HepG2 (cell line): ENCODE measurements around the gene GLCE. TPM values are rescaled to one million over a fixed set of nuclear protein-coding genes. Genes with fewer than 3 reads are reported as not detected.

Experiments used
- CREB3 ChIP-seq: sonication (generic); formaldehyde crosslinking; IDR thresholded peaks from 2 replicates; pipeline ENCODE4 v1.5.0; 2020; ENCODE audit warnings: missing genetic modification reagents
- EHMT2 ChIP-seq: fragments of 200-600 bp; sonication (generic); IDR thresholded peaks from 2 replicates; pipeline ENCODE4 v1.7.0; 2017; ENCODE audit warnings: antibody characterized with exemption, low read depth, low read length, borderline replicate concordance
- ETV5 ChIP-seq: IDR thresholded peaks from 2 replicates; pipeline ENCODE4 v1.6.1; 2018; ENCODE audit warnings: missing biosample characterization, missing genetic modification reagents, inconsistent platforms, borderline replicate concordance
- HOXA9 ChIP-seq: sonication (generic); formaldehyde crosslinking; IDR thresholded peaks from 2 replicates; pipeline ENCODE4 v1.8.1; 2022; ENCODE audit warnings: missing genetic modification reagents, mild to moderate bottlenecking, moderate library complexity, borderline replicate concordance
- PLSCR1 ChIP-seq: sonication (generic); formaldehyde crosslinking; IDR thresholded peaks from 2 replicates; pipeline ENCODE4 v1.5.0; 2020; ENCODE audit warnings: missing genetic modification reagents, mild to moderate bottlenecking, borderline replicate concordance
- PPARG ChIP-seq: conservative IDR thresholded peaks from 2 replicates; pipeline ENCODE4 v1.6.1; 2016; ENCODE audit warnings: missing biosample characterization, missing genetic modification reagents
- REXO4 ChIP-seq: sonication (generic); formaldehyde crosslinking; IDR thresholded peaks from 2 replicates; pipeline ENCODE4 v1.8.0; 2022; ENCODE audit warnings: missing genetic modification reagents, mild to moderate bottlenecking, borderline replicate concordance
- SIX1 ChIP-seq: sonication (generic); formaldehyde crosslinking; IDR thresholded peaks from 2 replicates; pipeline ENCODE4 v1.4.0; 2020; ENCODE audit warnings: missing genetic modification reagents, borderline replicate concordance
- SMAD1 ChIP-seq: sonication (generic); formaldehyde crosslinking; IDR thresholded peaks from 2 replicates; pipeline ENCODE4 v1.4.0; 2020; ENCODE audit warnings: missing genetic modification reagents, low read depth, mild to moderate bottlenecking, borderline replicate concordance
- SRY ChIP-seq: sonication (generic); formaldehyde crosslinking; IDR thresholded peaks from 2 replicates; pipeline ENCODE4 v1.8.0; 2022; ENCODE audit warnings: mild to moderate bottlenecking, missing genetic modification reagents
- SYNCRIP ChIP-seq: fragments of 200-400 bp; formaldehyde crosslinking; IDR thresholded peaks from 2 replicates; pipeline ENCODE4 v1.6.1; 2018; ENCODE audit warnings: mild to moderate bottlenecking, low read depth, low read length; ENCODE audit not compliant: insufficient read depth
- ZBTB37 ChIP-seq: sonication (generic); formaldehyde crosslinking; IDR thresholded peaks from 2 replicates; pipeline ENCODE4 v1.4.0; 2020; ENCODE audit warnings: mild to moderate bottlenecking, missing genetic modification reagents
- ZBTB39 ChIP-seq: sonication (generic); formaldehyde crosslinking; IDR thresholded peaks from 2 replicates; pipeline ENCODE4 v1.5.0; 2020; ENCODE audit warnings: missing genetic modification reagents
- ZBTB46 ChIP-seq: sonication (generic); formaldehyde crosslinking; IDR thresholded peaks from 2 replicates; pipeline ENCODE4 v1.4.0; 2020; ENCODE audit warnings: mild to moderate bottlenecking, missing genetic modification reagents, borderline replicate concordance
- ZIK1 ChIP-seq: sonication (generic); formaldehyde crosslinking; IDR thresholded peaks from 2 replicates; pipeline ENCODE4 v1.5.0; 2020; ENCODE audit warnings: mild to moderate bottlenecking, low read depth, missing genetic modification reagents, borderline replicate concordance
- ZMAT3 ChIP-seq: sonication (generic); formaldehyde crosslinking; conservative IDR thresholded peaks from 2 replicates; pipeline ENCODE4 v1.7.0; 2021; ENCODE audit warnings: missing genetic modification reagents
- ZNF251 ChIP-seq: sonication (generic); formaldehyde crosslinking; IDR thresholded peaks from 2 replicates; pipeline ENCODE4 v1.9.0; 2021; ENCODE audit warnings: mild to moderate bottlenecking, missing genetic modification reagents
- ZNF350 ChIP-seq: sonication (generic); formaldehyde crosslinking; IDR thresholded peaks from 2 replicates; pipeline ENCODE4 v1.4.0; 2020; ENCODE audit warnings: mild to moderate bottlenecking, low read depth, missing genetic modification reagents, borderline replicate concordance
- ZNF430 ChIP-seq: sonication (generic); formaldehyde crosslinking; IDR thresholded peaks from 2 replicates; pipeline ENCODE4 v1.9.0; 2021; ENCODE audit warnings: mild to moderate bottlenecking, missing genetic modification reagents
- ZNF597 ChIP-seq: sonication (generic); formaldehyde crosslinking; IDR thresholded peaks from 2 replicates; pipeline ENCODE4 v1.5.0; 2020; ENCODE audit warnings: missing genetic modification reagents
- ZNF747 ChIP-seq: sonication (generic); formaldehyde crosslinking; IDR thresholded peaks from 2 replicates; pipeline ENCODE4 v1.8.1; 2023; ENCODE audit warnings: missing genetic modification reagents, mild to moderate bottlenecking, borderline replicate concordance
- ZSCAN30 ChIP-seq: sonication (generic); formaldehyde crosslinking; IDR thresholded peaks from 2 replicates; pipeline ENCODE4 v1.5.0; 2020; ENCODE audit warnings: mild to moderate bottlenecking, missing genetic modification reagents
- polyA plus RNA-seq, 8 experiments: library from polyadenylated mRNA; depleted of rRNA in 3 of 8; stranded (reverse) in 7 of 8; unstranded in 1 of 8; fragments of >200 nt; fragmentation: Illumina TruSeq in 4 of 8; extraction: Trizol in 4 of 8; gene quantifications; 2 replicates each; pipeline versions ENCODE4 v1.2.1 to v1.2.3, GENCODE V29; 2011 to 2016; ENCODE audit warnings: low read depth in 4 of 8, missing spikeins in 1 of 8, mixed read lengths in 1 of 8; ENCODE audit not compliant: insufficient read depth in 1 of 8
- total RNA-seq, 5 experiments: library from RNA; depleted of rRNA; stranded (reverse); fragments of >200 nt; fragmentation: Illumina TruSeq; extraction: Trizol; gene quantifications; 2 replicates each; pipeline ENCODE4 v1.2.3, GENCODE V29; 2016; ENCODE audit warnings: low read depth in 1 of 5

GLCE gene
- total and polyA plus RNA-seq, 2 of the 13 experiments (the other 11 are each of a cell fraction or from before 2014, with no cell fraction given) = 12.9 to 23.4 TPM

GRCh38 chr15:69224383-69224782, 63.9 kb downstream of the GLCE start (continued):
- TF ChIP-seq SIX1 (CRISPR knock-in tag) (peak; percentile 53; the same call in 1 of the 2 replicates), SMAD1 (no peak), EHMT2 (peak; percentile 67; the same call in 1 of the 2 replicates), ZBTB46 (CRISPR knock-in tag) (no peak), ZMAT3 (CRISPR knock-in tag) (peak; percentile 66; the same call in 1 of the 2 replicates), ETV5 (CRISPR knock-in tag) (peak; percentile 34; the same call in 1 of the 2 replicates), ZBTB39 (CRISPR knock-in tag) (peak; percentile 91; the same call in 1 of the 2 replicates), ZSCAN30 (CRISPR knock-in tag) (no peak), ZNF350 (peak; percentile 29; the same call in 1 of the 2 replicates), REXO4 (CRISPR knock-in tag) (no peak), ZNF430 (CRISPR knock-in tag) (peak; percentile 64; the same call in 1 of the 2 replicates), ZIK1 (CRISPR knock-in tag) (no peak), ZBTB37 (no peak), ZNF597 (CRISPR knock-in tag) (no peak), PLSCR1 (no peak), ZNF251 (CRISPR knock-in tag) (no peak), HOXA9 (CRISPR knock-in tag) (no peak), SRY (CRISPR knock-in tag) (no peak), CREB3 (CRISPR knock-in tag) (no peak), PPARG (peak; percentile 78), ZNF747 (no peak), SYNCRIP (no peak)
